Measurements from ENCODE around the gene CSF2RB.
A peak's percentile ranks its signal among the peaks of the same experiment; 100 is the strongest.

CSF2RB gene

GRCh38 chr22:36891646-36892045, 21.8 kb upstream of the CSF2RB start:
- DNase-seq = no peak

GRCh38 chr22:36892292-36892691, 21.1 kb upstream of the CSF2RB start:
- no peak for DNase-seq

GRCh38 chr22:36893262-36893661, 20.2 kb upstream of the CSF2RB start:
- DNase-seq = no peak

- no peak for DNase-seq
These were observed 19.2 kb upstream of the CSF2RB start for GRCh38 chr22:36894266-36894665.

GRCh38 chr22:36897611-36898010, 15.8 kb upstream of the CSF2RB start:
- DNase-seq = no peak

- no peak for DNase-seq
These were observed 14.7 kb upstream of the CSF2RB start for GRCh38 chr22:36898690-36899089.

- no peak for DNase-seq
These were observed 13.9 kb upstream of the CSF2RB start for GRCh38 chr22:36899498-36899897.

- peak in 1 of 5 donors; percentile 30 for DNase-seq
These were observed 13.2 kb upstream of the CSF2RB start for GRCh38 chr22:36900225-36900624.

GRCh38 chr22:36900880-36901279, 12.5 kb upstream of the CSF2RB start:
- DNase-seq = no peak

- peak in 1 of 5 donors; percentile 72 for DNase-seq
These were observed 11.9 kb upstream of the CSF2RB start for GRCh38 chr22:36901411-36902142.

- DNase-seq = no peak
These were observed 11.1 kb upstream of the CSF2RB start for GRCh38 chr22:36902143-36902926.

GRCh38 chr22:36904260-36904880, 9.1 kb upstream of the CSF2RB start:
- no peak for DNase-seq

- DNase-seq = no peak
These were observed 5.9 kb upstream of the CSF2RB start for GRCh38 chr22:36907253-36908195.

- DNase-seq = no peak
These were observed 3.0 kb upstream of the CSF2RB start for GRCh38 chr22:36910461-36910860.

GRCh38 chr22:36911887-36912661, 1.4 kb upstream of the CSF2RB start:
- DNase-seq = no peak

- no peak for DNase-seq
These were observed 568 bp upstream of the CSF2RB start for GRCh38 chr22:36912694-36913426.

GRCh38 chr22:36914390-36914752, 943 bp downstream of the CSF2RB start:
- no peak for DNase-seq

- DNase-seq = no peak
These were observed 2.6 kb downstream of the CSF2RB start for GRCh38 chr22:36916034-36916433.

- no peak for DNase-seq
These were observed 5.3 kb downstream of the CSF2RB start for GRCh38 chr22:36918586-36919284.

GRCh38 chr22:36921309-36922104, 8.1 kb downstream of the CSF2RB start:
- no peak for DNase-seq
